ENCODE measurements around the gene COL23A1. TPM values are rescaled to one million over a fixed set of nuclear protein-coding genes. Genes with fewer than 3 reads are reported as not detected.

The COL23A1 gene
- total RNA-seq, 1 experiment from 2014 or later, result not detected

DNA sequence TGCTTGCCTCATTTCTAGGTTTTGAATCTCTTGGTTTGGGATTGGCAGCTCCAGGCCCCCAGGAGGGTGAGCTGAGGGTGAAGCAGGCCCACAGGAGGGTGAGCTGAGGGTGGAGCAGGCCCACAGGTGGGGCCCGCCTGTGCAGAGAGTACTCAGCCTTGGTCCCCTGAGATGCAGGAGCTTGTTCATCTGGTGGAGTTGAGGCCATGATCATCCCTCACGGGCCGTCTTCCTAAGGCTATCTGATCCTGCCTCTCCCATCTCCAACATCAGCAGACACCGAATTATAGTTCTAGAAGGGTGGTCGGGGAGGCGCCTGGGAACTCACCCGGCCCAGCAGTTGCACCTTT lies 225.9 kb downstream of the COL23A1 start:
- no peaks in the 10 kb centered on the region for H3K4me1 ChIP-seq (ENCODE audit: insufficient read depth, low read length)
- no peaks in the 10 kb centered on the region for H3K36me3 ChIP-seq (ENCODE audit: low read depth, low read length)
- POLR2A ChIA-PET (ENCODE audit: unreplicated experiment), result no interaction called here
- H3K9me3 ChIP-seq (ENCODE audit: low read length), result no peaks in the 10 kb centered on the region
- no peaks in the 10 kb centered on the region for H4K20me1 ChIP-seq (ENCODE audit: low read length)
- H2AFZ ChIP-seq (ENCODE audit: low read length), result no peak overlapping the region
- no peaks in the 10 kb centered on the region for H3K9me2 ChIP-seq (replicated peaks; ENCODE audit: low read length)
- H3K4me2 ChIP-seq (ENCODE audit: low read length), result no peak overlapping the region
- intact Hi-C loops (cut with micrococcal nuclease), result no loop called here
- no TSS peak for BruUV-seq (replicated peaks)
- no peak overlapping the region for H3K4me3 ChIP-seq (ENCODE audit: low read length)
- H3K79me2 ChIP-seq (ENCODE audit: low read length), result no peaks in the 10 kb centered on the region
- peaks cover 43% of the 10 kb centered on the region for H3K27me3 ChIP-seq (ENCODE audit: low read length)
- no peaks in the 10 kb centered on the region for H3F3A ChIP-seq (ENCODE audit: low read length, unreplicated experiment)
- H3K27ac ChIP-seq (ENCODE audit: low read length), result no peak overlapping the region
- DNase-seq (no peak), ATAC-seq (no peak)
- no peak for TF ChIP-seq EZH2 (IDR thresholded peaks at IDR 0.05; ENCODE audit: low read length, unreplicated experiment)
- TF ChIP-seq, protein P1, sequence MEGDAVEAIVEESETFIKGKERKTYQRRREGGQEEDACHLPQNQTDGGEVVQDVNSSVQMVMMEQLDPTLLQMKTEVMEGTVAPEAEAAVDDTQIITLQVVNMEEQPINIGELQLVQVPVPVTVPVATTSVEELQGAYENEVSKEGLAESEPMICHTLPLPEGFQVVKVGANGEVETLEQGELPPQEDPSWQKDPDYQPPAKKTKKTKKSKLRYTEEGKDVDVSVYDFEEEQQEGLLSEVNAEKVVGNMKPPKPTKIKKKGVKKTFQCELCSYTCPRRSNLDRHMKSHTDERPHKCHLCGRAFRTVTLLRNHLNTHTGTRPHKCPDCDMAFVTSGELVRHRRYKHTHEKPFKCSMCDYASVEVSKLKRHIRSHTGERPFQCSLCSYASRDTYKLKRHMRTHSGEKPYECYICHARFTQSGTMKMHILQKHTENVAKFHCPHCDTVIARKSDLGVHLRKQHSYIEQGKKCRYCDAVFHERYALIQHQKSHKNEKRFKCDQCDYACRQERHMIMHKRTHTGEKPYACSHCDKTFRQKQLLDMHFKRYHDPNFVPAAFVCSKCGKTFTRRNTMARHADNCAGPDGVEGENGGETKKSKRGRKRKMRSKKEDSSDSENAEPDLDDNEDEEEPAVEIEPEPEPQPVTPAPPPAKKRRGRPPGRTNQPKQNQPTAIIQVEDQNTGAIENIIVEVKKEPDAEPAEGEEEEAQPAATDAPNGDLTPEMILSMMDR (conservative IDR thresholded peaks at IDR 0.05; ENCODE audit: low read depth, low read length), result no peak
- no peak overlapping the region for H3K9ac ChIP-seq (ENCODE audit: low read length)
- CTCF ChIA-PET, result no interaction called here

DNA sequence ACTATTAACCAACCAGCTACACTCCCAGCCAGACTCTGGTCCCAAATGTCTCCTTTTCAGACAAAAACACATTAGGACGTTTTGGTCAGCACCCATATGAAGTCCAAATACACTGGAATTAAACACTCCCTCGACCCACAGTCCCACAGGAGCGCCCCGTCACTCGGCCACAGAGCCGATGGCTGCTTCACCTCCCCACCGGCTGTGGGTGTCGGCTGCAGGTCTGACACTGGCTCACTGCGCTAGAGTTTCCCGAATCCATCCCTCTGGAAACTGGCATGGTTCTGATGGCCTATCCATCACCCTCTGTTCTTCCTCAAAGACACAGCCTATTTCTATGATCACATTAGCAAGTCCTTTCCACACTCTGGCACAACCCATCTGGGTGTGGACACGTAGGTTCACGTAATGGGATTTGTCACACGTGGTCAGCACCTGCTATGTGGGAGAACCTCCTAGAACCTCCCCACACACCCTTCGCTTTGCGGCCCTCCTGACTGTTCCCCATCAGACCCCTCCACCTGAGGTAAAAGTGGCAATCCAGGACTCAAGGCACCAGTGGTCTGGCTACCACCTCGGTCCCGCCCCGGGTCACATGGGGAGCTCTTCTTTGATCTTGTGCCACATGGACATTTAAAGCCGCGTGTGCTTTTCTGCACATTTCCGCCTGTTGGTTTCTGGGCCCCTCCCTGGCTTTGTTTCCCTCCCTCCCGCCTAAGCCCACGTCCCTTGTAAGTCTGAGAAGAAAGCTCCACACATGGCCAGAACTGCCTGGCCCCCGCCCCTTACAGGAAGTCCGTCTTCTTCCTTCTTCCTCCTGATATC lies 226.5 kb downstream of the COL23A1 start:
- Histone ChIP-seq H3F3A (ENCODE audit: low read length, unreplicated experiment) (no peaks in the 10 kb centered on the region), H3K4me2 (ENCODE audit: low read length) (no peak overlapping the region), H3K9me2 (replicated peaks; ENCODE audit: low read length) (no peaks in the 10 kb centered on the region), H2AFZ (ENCODE audit: low read length) (no peak overlapping the region), H3K4me3 (ENCODE audit: low read length) (no peak overlapping the region), H3K27me3 (ENCODE audit: low read length) (peaks cover 47% of the 10 kb centered on the region), H3K27ac (ENCODE audit: low read length) (no peak overlapping the region), H3K36me3 (ENCODE audit: low read depth, low read length) (no peaks in the 10 kb centered on the region), H4K20me1 (ENCODE audit: low read length) (no peaks in the 10 kb centered on the region), H3K79me2 (ENCODE audit: low read length) (no peaks in the 10 kb centered on the region), H3K9ac (ENCODE audit: low read length) (no peak overlapping the region), H3K9me3 (ENCODE audit: low read length) (no peaks in the 10 kb centered on the region), H3K4me1 (ENCODE audit: insufficient read depth, low read length) (no peaks in the 10 kb centered on the region)
- ATAC-seq (no peak), DNase-seq (no peak)
- TF ChIP-seq EZH2 (IDR thresholded peaks at IDR 0.05; ENCODE audit: low read length, unreplicated experiment) (no peak), EZH2phosphoT487 (IDR thresholded peaks at IDR 0.05; ENCODE audit: borderline replicate concordance, low read length) (no peak)
- TF ChIP-seq, protein P1 (conservative IDR thresholded peaks at IDR 0.05; ENCODE audit: low read depth, low read length), result no peak
- no TSS peak for BruUV-seq (replicated peaks)
- ChIA-PET POLR2A (ENCODE audit: unreplicated experiment) (no interaction called here), CTCF (no interaction called here)
- intact Hi-C loops (cut with micrococcal nuclease), result no loop called here

DNA sequence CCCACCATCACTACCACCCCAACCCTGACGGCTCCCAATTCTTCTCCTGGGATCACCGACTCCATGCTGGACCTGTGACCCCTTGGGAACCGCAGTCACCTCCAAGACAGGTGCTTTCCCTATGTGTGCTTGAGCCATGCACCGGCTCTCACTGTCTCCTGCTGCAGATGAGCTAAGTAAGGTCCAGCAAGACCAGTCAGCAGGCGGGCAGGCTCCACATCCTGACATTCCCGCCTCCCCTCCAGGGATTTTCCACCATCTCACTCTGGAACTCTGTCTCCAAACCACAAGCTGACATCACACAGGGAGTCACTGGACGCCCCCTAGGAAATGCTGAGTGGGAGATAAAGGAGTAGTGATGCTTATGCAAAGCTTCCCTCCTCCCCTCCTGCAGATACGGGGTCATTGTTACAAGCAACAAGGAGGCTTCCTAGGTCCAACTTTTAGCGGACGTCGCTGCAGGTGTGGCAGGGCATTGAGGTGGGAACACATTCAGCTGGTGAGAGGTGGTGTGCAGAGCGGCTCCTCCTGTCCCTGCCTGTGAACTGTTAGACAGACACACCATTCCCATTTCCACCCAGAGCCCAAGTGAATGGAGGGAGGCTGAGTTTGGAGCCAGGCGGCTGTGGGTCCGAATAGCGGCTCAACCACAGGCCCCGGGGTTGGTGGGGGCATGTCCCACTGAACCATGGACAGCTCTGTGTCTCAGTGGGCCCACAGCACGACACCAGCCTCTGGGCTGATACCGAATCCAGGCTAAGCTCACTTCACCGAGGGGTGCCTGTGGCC lies 228.3 kb downstream of the COL23A1 start:
- Histone ChIP-seq H3K4me2 (ENCODE audit: low read length) (no peak overlapping the region), H3K9me3 (ENCODE audit: low read length) (no peaks in the 10 kb centered on the region), H3K36me3 (ENCODE audit: low read depth, low read length) (no peaks in the 10 kb centered on the region), H3K4me1 (ENCODE audit: insufficient read depth, low read length) (no peaks in the 10 kb centered on the region), H3K27ac (ENCODE audit: low read length) (no peak overlapping the region), H2AFZ (ENCODE audit: low read length) (no peak overlapping the region), H3K27me3 (ENCODE audit: low read length) (peaks cover 42% of the 10 kb centered on the region), H3K9ac (ENCODE audit: low read length) (no peak overlapping the region), H3K4me3 (ENCODE audit: low read length) (no peak overlapping the region), H4K20me1 (ENCODE audit: low read length) (no peaks in the 10 kb centered on the region), H3F3A (ENCODE audit: low read length, unreplicated experiment) (peaks cover 6% of the 10 kb centered on the region), H3K79me2 (ENCODE audit: low read length) (no peaks in the 10 kb centered on the region), H3K9me2 (replicated peaks; ENCODE audit: low read length) (no peaks in the 10 kb centered on the region)
- BruUV-seq (replicated peaks), result no TSS peak
- intact Hi-C loops (cut with micrococcal nuclease), result no loop called here
- ChIA-PET CTCF (no interaction called here), POLR2A (ENCODE audit: unreplicated experiment) (no interaction called here)
- ATAC-seq (no peak), DNase-seq (no peak)
- TF ChIP-seq EZH2phosphoT487 (IDR thresholded peaks at IDR 0.05; ENCODE audit: borderline replicate concordance, low read length), result no peak
- TF ChIP-seq, protein P1 (conservative IDR thresholded peaks at IDR 0.05; ENCODE audit: low read depth, low read length), result no peak
- no peak for TF ChIP-seq EZH2 (IDR thresholded peaks at IDR 0.05; ENCODE audit: low read length, unreplicated experiment)

All from PC-3 (cell line).